ENCODE measurements around the gene TLX1.

Gene TLX1

DNA sequence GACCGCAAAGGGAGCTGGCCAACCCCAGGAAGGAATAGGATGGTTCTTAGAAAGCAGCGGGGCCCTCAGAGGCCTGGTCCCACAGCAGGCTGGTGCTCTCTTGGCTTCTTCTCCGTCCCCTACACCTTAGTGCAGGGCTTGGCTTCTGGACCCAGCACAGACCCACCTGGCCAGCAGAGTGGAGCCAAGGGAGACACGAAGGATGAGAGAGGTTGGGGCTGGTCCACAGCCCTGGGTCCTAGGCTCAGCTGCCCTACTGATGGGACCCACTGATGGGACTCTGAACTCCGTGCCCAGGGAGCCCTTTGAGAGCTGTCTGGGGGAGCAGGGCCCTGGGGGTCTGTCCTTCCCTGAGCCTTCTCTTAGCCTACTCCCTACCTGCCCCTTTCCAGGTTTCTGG lies 6.2 kb upstream of the TLX1 start:
- no peak for TF ChIP-seq SIN3A (IDR thresholded peaks at IDR 0.05; ENCODE audit: borderline replicate concordance, insufficient read depth, low read length)
- TF ChIP-seq TAF1 (IDR thresholded peaks at IDR 0.05; ENCODE audit: borderline replicate concordance, insufficient read depth, low read length) = no peak
- TF ChIP-seq POLR2AphosphoS5 (IDR thresholded peaks at IDR 0.05; ENCODE audit: low read depth, low read length) = no peak
- TF ChIP-seq, protein P1, sequence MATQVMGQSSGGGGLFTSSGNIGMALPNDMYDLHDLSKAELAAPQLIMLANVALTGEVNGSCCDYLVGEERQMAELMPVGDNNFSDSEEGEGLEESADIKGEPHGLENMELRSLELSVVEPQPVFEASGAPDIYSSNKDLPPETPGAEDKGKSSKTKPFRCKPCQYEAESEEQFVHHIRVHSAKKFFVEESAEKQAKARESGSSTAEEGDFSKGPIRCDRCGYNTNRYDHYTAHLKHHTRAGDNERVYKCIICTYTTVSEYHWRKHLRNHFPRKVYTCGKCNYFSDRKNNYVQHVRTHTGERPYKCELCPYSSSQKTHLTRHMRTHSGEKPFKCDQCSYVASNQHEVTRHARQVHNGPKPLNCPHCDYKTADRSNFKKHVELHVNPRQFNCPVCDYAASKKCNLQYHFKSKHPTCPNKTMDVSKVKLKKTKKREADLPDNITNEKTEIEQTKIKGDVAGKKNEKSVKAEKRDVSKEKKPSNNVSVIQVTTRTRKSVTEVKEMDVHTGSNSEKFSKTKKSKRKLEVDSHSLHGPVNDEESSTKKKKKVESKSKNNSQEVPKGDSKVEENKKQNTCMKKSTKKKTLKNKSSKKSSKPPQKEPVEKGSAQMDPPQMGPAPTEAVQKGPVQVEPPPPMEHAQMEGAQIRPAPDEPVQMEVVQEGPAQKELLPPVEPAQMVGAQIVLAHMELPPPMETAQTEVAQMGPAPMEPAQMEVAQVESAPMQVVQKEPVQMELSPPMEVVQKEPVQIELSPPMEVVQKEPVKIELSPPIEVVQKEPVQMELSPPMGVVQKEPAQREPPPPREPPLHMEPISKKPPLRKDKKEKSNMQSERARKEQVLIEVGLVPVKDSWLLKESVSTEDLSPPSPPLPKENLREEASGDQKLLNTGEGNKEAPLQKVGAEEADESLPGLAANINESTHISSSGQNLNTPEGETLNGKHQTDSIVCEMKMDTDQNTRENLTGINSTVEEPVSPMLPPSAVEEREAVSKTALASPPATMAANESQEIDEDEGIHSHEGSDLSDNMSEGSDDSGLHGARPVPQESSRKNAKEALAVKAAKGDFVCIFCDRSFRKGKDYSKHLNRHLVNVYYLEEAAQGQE (IDR thresholded peaks at IDR 0.05; ENCODE audit: insufficient read depth in 1 of 2, low read depth in 2 of 2, low read length in 2 of 2) = no peak
- TF ChIP-seq FOXP2 (optimal IDR thresholded peaks at IDR 0.05; ENCODE audit: borderline replicate concordance, extremely low read depth, extremely low read length, insufficient read depth) = no peak

DNA sequence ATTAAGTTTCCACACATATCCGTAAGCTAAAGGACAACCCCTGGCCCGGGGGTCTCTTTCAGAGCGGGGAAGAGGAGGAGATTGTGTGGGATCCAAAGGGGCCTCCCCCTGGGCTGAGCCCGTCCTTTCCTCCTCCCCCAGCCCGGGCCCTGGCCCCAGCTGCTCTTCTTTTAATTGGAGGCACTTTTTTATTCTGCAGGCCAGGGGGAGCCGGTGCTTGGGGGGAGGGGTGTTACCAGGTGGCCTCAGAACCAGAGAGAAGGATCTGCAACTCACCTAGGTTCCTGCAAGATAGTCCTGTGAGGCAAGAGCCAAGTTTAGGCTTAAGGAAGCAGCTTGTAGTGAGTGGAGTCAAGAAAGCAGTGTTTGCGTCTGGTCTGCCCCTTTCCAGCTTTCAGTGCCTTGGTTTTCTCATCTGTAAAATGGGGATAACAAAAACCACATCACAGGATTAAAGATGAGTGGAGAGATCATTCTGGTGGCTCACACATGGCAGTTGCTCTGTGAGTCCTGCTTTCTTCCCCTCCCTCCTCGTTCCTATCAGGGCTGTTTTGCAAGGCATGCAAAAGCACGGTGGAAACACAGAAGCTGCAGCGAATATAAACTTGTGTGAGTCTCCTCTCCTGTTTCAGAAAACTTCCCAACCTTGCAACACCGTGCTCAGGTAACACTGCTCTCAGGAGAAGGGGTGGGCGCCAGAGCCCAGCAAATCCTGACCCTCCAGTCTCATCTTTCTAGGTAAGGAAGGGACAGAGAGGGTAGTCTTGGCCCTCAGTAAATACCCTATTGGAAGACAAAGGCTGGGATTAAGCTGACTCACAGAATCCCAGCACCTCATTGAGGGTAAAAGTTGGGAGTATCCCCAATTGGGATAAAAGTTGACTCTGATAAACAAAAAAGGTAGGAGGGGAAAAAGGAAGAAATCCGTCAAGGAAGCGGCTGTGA lies 4.1 kb upstream of the TLX1 start:
- TF ChIP-seq, protein P1 (IDR thresholded peaks at IDR 0.05; ENCODE audit: insufficient read depth in 1 of 2, low read depth in 2 of 2, low read length in 2 of 2) = no peak
- TF ChIP-seq FOXP2 (optimal IDR thresholded peaks at IDR 0.05; ENCODE audit: borderline replicate concordance, extremely low read depth, extremely low read length, insufficient read depth) = no peak
- TF ChIP-seq POLR2AphosphoS5 (IDR thresholded peaks at IDR 0.05; ENCODE audit: low read depth, low read length) = no peak
- no peak for TF ChIP-seq TAF1 (IDR thresholded peaks at IDR 0.05; ENCODE audit: borderline replicate concordance, insufficient read depth, low read length)
- TF ChIP-seq SIN3A (IDR thresholded peaks at IDR 0.05; ENCODE audit: borderline replicate concordance, insufficient read depth, low read length) = no peak

DNA sequence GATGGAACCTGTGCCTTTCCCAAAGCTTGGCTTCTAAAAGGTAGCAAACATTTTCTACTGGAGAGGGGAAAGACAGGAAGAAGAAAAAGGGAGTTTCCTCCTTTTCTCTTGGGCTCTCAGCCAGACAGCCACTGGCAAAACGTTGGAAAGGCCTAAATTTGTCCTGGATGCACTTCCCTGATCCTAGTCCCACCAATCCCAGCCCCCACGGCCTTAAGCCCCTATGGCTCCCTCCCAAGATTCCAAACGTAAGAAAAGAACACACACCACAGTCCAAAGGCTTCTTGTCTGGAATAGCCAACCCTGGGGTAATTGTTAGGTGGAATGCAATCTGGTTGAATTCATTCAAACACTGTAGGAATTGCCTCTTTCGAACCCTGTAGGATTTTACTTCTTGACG lies 959 bp upstream of the TLX1 start:
- no peak for TF ChIP-seq SIN3A (IDR thresholded peaks at IDR 0.05; ENCODE audit: borderline replicate concordance, insufficient read depth, low read length)
- TF ChIP-seq, protein P1 (IDR thresholded peaks at IDR 0.05; ENCODE audit: insufficient read depth in 1 of 2, low read depth in 2 of 2, low read length in 2 of 2) = no peak
- TF ChIP-seq TAF1 (IDR thresholded peaks at IDR 0.05; ENCODE audit: borderline replicate concordance, insufficient read depth, low read length) = no peak
- no peak for TF ChIP-seq FOXP2 (optimal IDR thresholded peaks at IDR 0.05; ENCODE audit: borderline replicate concordance, extremely low read depth, extremely low read length, insufficient read depth)
- no peak for TF ChIP-seq POLR2AphosphoS5 (IDR thresholded peaks at IDR 0.05; ENCODE audit: low read depth, low read length)

DNA sequence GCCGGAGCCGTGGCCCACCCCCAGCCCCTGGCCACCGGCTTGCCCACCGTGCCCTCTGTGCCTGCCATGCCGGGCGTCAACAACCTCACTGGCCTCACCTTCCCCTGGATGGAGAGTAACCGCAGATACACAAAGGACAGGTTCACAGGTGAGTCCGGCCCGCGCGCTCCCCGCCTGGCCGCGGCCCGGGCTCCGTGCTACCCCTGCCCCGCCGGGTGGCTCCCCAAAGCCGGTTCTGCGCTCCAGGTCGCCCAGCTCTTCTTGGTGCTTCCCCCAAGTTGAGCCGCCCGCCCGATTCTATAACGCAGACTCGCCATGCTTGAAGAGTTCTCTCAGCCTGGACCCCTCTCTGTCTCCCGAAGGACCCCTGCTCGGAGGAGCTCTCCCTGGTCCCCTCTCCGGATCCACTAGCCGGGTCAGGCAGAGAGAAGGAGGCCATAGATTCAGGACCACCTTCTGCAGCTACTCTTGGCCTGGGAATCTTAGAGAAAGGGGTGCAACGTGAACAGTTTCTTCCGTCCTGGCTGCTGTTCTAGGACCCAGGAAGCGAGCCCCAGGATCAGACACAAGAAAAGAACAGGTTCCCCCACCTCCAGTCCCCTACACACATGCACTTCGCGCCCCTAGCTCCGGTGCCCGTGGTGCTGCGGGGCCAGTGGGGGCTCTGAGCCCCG lies 999 bp downstream of the TLX1 start:
- TF ChIP-seq SIN3A (IDR thresholded peaks at IDR 0.05; ENCODE audit: borderline replicate concordance, insufficient read depth, low read length) (no peak), FOXP2 (optimal IDR thresholded peaks at IDR 0.05; ENCODE audit: borderline replicate concordance, extremely low read depth, extremely low read length, insufficient read depth) (no peak), TAF1 (IDR thresholded peaks at IDR 0.05; ENCODE audit: borderline replicate concordance, insufficient read depth, low read length) (no peak), POLR2AphosphoS5 (IDR thresholded peaks at IDR 0.05; ENCODE audit: low read depth, low read length) (no peak)
- TF ChIP-seq, protein P1 (IDR thresholded peaks at IDR 0.05; ENCODE audit: insufficient read depth in 1 of 2, low read depth in 2 of 2, low read length in 2 of 2) = no peak

All from PFSK-1 (cell line).